ENCODE measurements around the gene NUTF2.

DNA sequence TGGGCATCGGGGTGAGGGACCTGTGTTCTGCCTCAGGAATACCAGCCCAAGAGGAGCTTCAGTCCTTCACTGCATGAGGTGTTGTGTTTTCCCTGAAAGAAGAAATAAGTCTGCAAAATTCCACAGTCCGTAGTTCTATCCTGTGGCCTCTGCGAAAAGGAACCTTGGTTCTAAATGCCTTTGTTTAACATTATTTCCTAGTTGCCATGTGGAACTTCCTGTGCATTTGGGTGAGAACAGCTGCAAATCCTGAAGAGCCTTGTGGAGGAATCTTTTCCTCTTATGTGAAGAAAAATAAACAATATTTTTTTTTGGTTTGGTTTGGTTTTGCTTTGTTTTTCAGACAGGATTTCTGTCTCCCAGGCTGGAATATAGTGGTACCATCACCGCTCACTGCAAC, 56.1 kb downstream of the NUTF2 start:
- TF ChIP-seq FOS (IDR thresholded peaks at IDR 0.05; ENCODE audit: borderline replicate concordance, extremely low read depth, insufficient read length) (no peak), POLR2A (IDR thresholded peaks at IDR 0.05; ENCODE audit: low read depth, low read length) (no peak), YY1 (IDR thresholded peaks at IDR 0.05; ENCODE audit: low read depth, low read length) (no peak), CBX3 (IDR thresholded peaks at IDR 0.05; ENCODE audit: borderline replicate concordance, low read depth) (no peak), RAD51 (IDR thresholded peaks at IDR 0.05) (no peak)

Data from GM12878 (cell line).